Measurements from ENCODE around the gene NIPBL.

- TF ChIP-seq CTCF (IDR thresholded peaks at IDR 0.05; ENCODE audit: poor library complexity), result no peak
- TF ChIP-seq EZH2 (IDR thresholded peaks at IDR 0.05; ENCODE audit: borderline replicate concordance), result no peak
- no peak for TF ChIP-seq EZH2phosphoT487 (IDR thresholded peaks at IDR 0.05; ENCODE audit: low read depth, severe bottlenecking, unreplicated experiment)
Observed at GRCh38 chr5:36929438-36929837, 52.9 kb downstream of the NIPBL start.

Data from hepatocyte (in vitro differentiated cells).